ENCODE measurements around the gene IGF1R. TPM values are rescaled to one million over a fixed set of nuclear protein-coding genes. Genes with fewer than 3 reads are reported as not detected.

The IGF1R gene
- total RNA-seq, 1 donor from 2014 or later = 97.7 TPM

DNA sequence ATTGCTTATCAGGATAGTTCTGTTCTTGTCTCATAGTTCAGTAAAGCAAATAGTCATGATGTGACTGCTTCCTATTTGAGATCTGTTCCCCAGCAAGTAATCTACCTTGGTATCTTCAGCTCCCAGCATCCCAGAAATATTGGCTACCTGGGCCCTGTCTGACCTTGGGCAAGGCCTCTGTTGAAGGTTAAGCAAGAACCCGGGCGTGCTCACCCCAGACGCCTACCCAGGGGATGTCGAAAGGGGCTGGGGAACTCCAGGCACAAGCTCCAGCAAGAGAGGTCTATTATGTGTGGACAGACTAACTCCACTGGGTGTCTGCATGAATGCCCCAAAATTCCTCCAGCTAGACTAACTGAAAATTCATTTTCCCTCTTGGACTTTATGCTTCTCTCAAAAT lies 37.3 kb upstream of the IGF1R start:
- H3K27me3 ChIP-seq = no peaks in the 10 kb centered on the region
- no peaks in the 10 kb centered on the region for H3K36me3 ChIP-seq
- no peaks in the 10 kb centered on the region for H3K9me3 ChIP-seq
- intact Hi-C loops (cut with DNase I) = no loop called here
- TF ChIP-seq, protein P1, sequence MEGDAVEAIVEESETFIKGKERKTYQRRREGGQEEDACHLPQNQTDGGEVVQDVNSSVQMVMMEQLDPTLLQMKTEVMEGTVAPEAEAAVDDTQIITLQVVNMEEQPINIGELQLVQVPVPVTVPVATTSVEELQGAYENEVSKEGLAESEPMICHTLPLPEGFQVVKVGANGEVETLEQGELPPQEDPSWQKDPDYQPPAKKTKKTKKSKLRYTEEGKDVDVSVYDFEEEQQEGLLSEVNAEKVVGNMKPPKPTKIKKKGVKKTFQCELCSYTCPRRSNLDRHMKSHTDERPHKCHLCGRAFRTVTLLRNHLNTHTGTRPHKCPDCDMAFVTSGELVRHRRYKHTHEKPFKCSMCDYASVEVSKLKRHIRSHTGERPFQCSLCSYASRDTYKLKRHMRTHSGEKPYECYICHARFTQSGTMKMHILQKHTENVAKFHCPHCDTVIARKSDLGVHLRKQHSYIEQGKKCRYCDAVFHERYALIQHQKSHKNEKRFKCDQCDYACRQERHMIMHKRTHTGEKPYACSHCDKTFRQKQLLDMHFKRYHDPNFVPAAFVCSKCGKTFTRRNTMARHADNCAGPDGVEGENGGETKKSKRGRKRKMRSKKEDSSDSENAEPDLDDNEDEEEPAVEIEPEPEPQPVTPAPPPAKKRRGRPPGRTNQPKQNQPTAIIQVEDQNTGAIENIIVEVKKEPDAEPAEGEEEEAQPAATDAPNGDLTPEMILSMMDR (IDR thresholded peaks at IDR 0.05) = no peak
- no peak for TF ChIP-seq POLR2AphosphoS5 (IDR thresholded peaks at IDR 0.05; ENCODE audit: insufficient read depth in 1 of 2, low read depth in 1 of 2)
- no peak for TF ChIP-seq POLR2A (IDR thresholded peaks at IDR 0.05)
- no peak overlapping the region for H3K4me3 ChIP-seq
- no peak overlapping the region for H3K27ac ChIP-seq
- peaks cover 9% of the 10 kb centered on the region for H3K4me1 ChIP-seq
- no peak for DNase-seq (ENCODE audit: extremely low spot score in 2 of 2)

DNA sequence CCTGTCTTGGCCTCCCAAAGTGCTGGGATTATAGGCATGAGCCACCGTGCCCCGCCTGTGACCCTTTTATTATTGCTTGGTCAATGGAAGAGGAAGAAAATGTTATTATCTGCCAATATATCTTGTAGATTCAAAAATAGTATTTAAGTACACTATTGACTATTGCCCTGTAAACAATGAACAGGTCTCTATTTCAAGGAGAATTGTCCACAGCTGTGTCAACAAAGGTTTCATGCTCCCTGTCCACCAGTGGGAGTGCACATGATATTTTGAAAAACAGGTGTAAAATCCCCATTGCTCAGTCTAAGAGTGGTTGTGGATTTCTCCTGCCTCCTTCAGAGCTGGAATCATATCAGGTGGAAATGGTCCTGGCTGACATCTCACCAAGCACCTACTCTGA lies 36.5 kb upstream of the IGF1R start:
- no peak for DNase-seq (ENCODE audit: extremely low spot score in 2 of 2)
- H3K27ac ChIP-seq = no peak overlapping the region
- peaks cover 9% of the 10 kb centered on the region for H3K4me1 ChIP-seq
- H3K27me3 ChIP-seq = no peaks in the 10 kb centered on the region
- H3K36me3 ChIP-seq = no peaks in the 10 kb centered on the region
- no peak for TF ChIP-seq POLR2AphosphoS5 (IDR thresholded peaks at IDR 0.05; ENCODE audit: insufficient read depth in 1 of 2, low read depth in 1 of 2)
- no peak for TF ChIP-seq POLR2A (IDR thresholded peaks at IDR 0.05)
- TF ChIP-seq, protein P1 (IDR thresholded peaks at IDR 0.05) = no peak
- no peaks in the 10 kb centered on the region for H3K9me3 ChIP-seq
- H3K4me3 ChIP-seq = no peak overlapping the region
- intact Hi-C loops (cut with DNase I) = no loop called here

DNA sequence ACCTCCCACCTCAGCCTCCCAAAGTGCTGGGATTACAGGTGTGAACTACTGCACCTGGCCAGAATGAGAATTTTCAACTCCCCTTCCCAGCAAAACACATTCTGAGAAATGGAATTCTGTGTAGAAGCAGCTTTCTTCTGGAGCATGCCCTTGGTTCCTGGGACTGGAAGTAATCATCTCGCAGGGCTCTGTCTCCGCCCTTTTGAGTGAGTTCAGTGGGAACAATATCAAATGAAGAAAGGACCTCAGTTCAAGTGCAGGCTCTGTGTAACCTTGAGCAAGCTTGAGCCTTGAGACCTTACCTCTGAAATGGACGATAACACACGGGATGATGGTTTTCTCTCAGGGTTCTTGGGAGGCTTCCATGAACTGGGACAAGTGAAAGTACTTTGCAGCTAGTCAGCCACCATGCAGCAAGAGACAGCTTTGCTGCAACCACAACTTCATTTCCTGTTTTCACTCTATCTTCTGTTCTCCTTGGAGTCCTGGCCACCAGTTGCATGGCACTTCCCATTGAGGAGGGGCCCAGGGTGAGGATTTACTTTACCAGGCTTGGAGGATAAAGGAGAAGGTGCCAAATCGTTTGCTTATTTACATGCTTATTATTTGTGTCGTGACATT lies 35.7 kb upstream of the IGF1R start:
- H3K36me3 ChIP-seq = no peaks in the 10 kb centered on the region
- no peak overlapping the region for H3K27ac ChIP-seq
- no peak for DNase-seq (ENCODE audit: extremely low spot score in 2 of 2)
- no peaks in the 10 kb centered on the region for H3K9me3 ChIP-seq
- TF ChIP-seq, protein P1 (IDR thresholded peaks at IDR 0.05) = no peak
- no peak for TF ChIP-seq POLR2A (IDR thresholded peaks at IDR 0.05)
- TF ChIP-seq POLR2AphosphoS5 (IDR thresholded peaks at IDR 0.05; ENCODE audit: insufficient read depth in 1 of 2, low read depth in 1 of 2) = no peak
- H3K4me3 ChIP-seq = no peak overlapping the region
- peaks cover 9% of the 10 kb centered on the region for H3K4me1 ChIP-seq
- H3K27me3 ChIP-seq = no peaks in the 10 kb centered on the region
- intact Hi-C loops (cut with DNase I) = no loop called here

DNA sequence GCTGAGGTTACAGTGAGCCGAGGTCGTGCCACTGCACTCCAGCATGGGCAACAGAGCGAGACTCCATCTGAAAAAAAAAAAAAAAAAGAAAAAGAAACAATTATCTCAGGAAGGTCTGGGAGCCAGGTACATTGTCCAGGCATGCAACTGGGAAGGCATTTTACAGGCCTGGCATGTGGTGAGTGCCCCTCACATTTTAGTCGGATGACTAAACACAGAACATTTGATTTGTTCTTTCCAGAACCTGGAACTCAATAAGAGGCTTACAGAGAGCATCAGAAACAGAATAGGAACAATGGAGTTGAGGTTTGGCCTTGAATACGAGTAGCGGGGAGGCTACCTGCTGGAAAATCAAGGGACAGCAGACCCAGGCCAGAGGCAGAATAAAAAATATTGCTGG lies 33.7 kb upstream of the IGF1R start:
- Histone ChIP-seq H3K27ac (no peak overlapping the region), H3K9me3 (no peaks in the 10 kb centered on the region), H3K36me3 (no peaks in the 10 kb centered on the region), H3K4me1 (peaks cover 2% of the 10 kb centered on the region), H3K27me3 (no peaks in the 10 kb centered on the region), H3K4me3 (no peak overlapping the region)
- TF ChIP-seq POLR2AphosphoS5 (IDR thresholded peaks at IDR 0.05; ENCODE audit: insufficient read depth in 1 of 2, low read depth in 1 of 2) = no peak
- no peak for TF ChIP-seq POLR2A (IDR thresholded peaks at IDR 0.05)
- TF ChIP-seq, protein P1 (IDR thresholded peaks at IDR 0.05) = no peak
- DNase-seq (ENCODE audit: extremely low spot score in 2 of 2) = no peak
- intact Hi-C loops (cut with DNase I) = no loop called here

DNA sequence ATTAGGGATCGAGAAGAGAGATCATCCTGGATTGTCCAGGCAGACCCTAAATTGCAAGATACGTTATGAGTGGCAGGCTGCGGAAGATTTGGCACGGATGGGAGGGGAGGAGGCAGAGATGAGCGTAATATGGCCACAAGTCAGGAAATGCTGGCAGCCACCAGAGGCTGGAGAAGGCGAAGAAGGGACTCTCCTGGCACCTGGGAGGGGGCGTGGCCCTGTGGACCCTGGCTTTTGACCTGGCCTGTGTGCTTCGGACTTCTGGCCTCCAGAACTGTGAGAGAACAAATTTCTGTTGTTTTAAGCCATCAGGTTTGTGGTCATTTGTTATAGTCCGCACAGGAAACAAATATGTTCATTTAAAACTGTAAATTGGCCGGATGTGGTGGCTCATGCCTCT lies 31.9 kb upstream of the IGF1R start:
- TF ChIP-seq POLR2AphosphoS5 (IDR thresholded peaks at IDR 0.05; ENCODE audit: insufficient read depth in 1 of 2, low read depth in 1 of 2) = no peak
- TF ChIP-seq, protein P1 (IDR thresholded peaks at IDR 0.05) = no peak
- no peak for TF ChIP-seq POLR2A (IDR thresholded peaks at IDR 0.05)
- intact Hi-C loops (cut with DNase I) = no loop called here

More for the DNA sequence above, 31.9 kb upstream of the IGF1R start:
- no peaks in the 10 kb centered on the region for H3K9me3 ChIP-seq
- H3K4me3 ChIP-seq = no peak overlapping the region
- no peaks in the 10 kb centered on the region for H3K36me3 ChIP-seq
- H3K27me3 ChIP-seq = no peaks in the 10 kb centered on the region
- DNase-seq (ENCODE audit: extremely low spot score in 2 of 2) = no peak
- H3K27ac ChIP-seq = no peak overlapping the region
- H3K4me1 ChIP-seq = no peaks in the 10 kb centered on the region
